GM19023 (cell line): Measurements from ENCODE around the gene P2RX1.
"Not testable (repeated sequence)": the region's sequence is repeated elsewhere in the genome, so short reads cannot be mapped to it uniquely, and the experiment has no call there.

Experiments used
- ATAC-seq: cut with Tn5 transposase; IDR thresholded peaks from one replicate; pipeline ENCODE4 v1.9.1; 2021; ENCODE audit warnings: mild to moderate bottlenecking, moderate library complexity; ENCODE audit not compliant: unreplicated experiment

Gene P2RX1

GRCh38 chr17:3952186-3952585 is 35.9 kb upstream of the P2RX1 start:
- ATAC-seq = no peak

DNA sequence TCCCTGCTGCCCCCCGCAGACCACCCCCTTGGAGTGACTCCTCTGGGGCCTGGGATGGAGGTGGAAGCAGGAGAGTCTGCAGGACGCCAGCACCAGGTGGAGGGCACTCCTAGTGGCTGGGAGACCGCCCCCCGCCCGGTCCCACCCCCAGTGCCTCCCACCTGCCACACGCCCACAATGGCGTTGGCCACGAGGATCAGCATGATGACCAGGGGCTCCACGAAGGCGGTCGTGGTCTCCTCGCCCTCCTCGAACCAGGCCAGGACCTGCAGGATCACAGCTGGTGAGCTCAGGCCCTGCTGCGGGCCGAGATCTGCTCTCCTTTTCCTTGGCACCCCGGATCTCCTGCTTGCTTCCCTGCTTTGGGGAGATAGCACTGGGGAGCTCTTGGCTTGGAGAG is 35.2 kb upstream of the P2RX1 start:
- ATAC-seq = no peak

GRCh38 chr17:3951003-3951402 is 34.7 kb upstream of the P2RX1 start:
- ATAC-seq = no peak

DNA sequence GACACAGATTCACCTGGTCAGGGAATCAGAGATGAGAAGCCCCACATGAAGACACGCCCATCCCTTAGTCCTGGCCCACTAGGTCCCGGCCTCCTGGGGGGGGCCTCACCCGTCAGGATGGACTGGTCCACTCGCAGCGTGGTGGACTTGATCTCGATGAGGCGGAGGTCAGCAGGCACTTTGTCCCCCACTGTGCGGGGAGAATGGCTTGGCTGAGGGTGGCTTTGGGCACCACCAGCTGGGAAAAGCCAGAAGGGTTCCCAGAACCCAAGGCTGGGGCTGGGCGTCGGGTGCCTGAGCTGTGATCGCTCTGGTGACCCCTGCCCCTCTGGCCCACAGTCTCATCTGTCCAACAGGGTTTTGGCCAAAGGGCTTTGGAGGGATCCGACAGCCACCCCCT is 34.3 kb upstream of the P2RX1 start:
- no peak for ATAC-seq

DNA sequence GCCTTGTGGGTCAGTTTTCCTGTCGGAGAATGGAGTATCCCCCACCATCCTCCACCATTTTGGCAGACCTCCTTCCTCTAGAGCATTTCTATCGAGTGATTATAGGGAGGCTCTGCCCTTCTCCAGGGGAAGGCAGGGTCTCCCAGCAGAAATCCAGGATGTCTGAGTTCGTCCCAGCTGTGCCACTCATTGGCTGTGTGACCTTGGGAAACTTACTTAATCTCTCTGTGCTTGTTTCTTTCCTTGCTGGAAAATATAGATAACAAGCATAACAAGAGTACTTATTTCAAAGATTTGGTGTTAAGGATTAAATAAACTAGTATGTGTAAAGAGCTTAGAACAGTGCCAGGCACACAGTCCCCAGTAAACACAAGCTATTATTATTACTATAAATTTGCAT is 33.2 kb upstream of the P2RX1 start:
- no peak for ATAC-seq

DNA sequence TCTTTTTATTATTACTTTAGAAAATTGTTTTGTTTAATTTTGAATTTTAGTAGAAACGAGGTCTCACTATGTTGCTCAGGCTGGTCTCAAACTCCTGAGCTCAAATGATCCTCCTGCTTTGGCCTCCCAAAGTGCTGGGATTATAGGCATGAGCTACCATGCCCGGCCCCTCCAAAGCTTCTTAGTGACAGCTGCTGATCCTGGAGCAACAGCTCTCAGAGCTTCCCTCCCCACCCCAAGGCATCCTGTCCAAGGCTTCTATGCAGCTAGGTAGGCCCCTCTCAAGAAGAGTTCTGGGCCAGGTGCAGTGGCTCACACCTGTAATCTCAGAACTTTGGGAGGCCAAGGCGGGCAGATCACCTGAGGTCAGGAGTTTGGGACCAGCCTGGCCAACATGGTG is 32.3 kb upstream of the P2RX1 start:
- not testable (repeated sequence) for ATAC-seq

- ATAC-seq = no peak
Measured at GRCh38 chr17:3947318-3947810, 31.1 kb upstream of the P2RX1 start.

- ATAC-seq = no peak
Measured at GRCh38 chr17:3946711-3947235, 30.5 kb upstream of the P2RX1 start.

- no peak for ATAC-seq
Measured at GRCh38 chr17:3944485-3945388, 28.5 kb upstream of the P2RX1 start.

DNA sequence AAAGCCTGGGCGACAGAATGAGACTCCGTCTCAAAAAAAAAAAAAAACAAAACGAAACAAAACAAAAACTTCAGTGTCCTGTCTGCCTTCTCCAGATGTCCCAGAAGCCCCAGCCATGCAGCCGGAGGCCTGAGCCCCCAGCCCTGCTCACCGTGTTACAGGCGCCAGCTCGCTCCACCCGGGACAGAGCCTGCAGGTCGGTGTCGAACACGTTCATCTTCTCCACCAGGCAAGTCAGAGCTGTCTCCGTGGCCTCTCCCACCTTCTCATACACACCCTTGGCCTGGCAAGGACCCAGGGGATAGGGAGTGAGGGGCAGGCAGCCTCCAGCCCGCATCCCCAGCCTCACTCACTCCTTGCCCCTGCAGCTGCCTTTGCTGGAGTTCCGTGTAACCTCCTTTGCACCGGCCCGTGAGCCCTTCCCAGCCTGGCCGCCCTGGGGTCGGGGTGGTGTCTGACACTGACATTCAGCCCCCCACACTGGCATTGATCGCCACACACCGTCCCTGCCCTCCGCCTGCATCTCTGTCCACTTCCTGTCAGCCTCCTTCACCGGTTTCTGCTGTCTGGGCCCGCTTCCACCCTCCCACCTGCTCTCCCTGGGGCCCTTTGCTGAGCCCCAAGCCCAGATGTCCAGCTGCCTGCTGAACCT is 27.1 kb upstream of the P2RX1 start:
- no peak for ATAC-seq

- ATAC-seq = no peak
Measured at GRCh38 chr17:3940965-3941698, 24.9 kb upstream of the P2RX1 start.

DNA sequence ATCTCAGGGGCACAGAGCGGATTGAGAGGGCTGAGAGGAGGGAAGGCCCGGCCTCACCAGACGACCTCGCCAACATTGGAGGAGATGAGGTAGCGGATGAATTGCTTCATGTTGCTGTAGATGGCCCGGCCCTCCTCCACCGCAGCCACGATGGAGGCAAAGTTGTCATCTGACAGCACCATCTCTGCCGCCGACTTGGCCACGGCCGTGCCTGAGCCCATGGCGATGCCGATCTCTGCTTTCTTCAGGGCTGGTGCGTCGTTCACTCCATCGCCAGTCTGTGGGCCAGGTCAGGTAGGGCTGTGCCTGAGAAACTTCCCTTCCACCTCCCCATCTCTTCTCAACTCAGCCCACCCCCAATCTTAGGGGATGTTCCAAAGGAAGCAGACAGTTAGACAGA is 21.1 kb upstream of the P2RX1 start:
- no peak for ATAC-seq

DNA sequence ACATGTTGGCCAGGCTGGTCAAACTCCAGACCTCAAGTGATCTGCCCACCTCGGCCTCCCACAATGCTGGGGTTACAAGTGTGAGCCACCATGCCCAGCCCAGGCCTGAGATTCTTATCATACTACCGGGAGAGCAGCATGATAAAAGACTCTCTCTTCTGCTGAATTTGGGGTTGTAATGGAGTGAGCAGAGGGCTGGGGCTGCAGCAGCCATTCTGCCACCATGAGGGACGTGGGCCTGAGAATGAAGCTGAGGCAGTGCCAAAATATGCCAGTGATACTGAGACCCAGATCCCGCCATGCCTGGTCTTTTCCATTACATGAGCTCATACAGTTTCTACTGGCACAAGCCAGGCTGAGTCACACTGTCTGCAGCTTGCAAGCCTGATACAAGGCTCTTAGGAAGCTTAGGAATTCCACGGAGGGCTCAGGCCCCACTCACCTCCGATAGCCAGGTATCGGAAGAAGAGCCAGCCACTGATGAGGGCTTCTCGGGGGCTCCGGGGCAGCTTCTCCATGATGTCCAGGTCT is 19.6 kb upstream of the P2RX1 start:
- ATAC-seq = no peak

GRCh38 chr17:3935140-3935542 is 18.9 kb upstream of the P2RX1 start:
- ATAC-seq = no peak

DNA sequence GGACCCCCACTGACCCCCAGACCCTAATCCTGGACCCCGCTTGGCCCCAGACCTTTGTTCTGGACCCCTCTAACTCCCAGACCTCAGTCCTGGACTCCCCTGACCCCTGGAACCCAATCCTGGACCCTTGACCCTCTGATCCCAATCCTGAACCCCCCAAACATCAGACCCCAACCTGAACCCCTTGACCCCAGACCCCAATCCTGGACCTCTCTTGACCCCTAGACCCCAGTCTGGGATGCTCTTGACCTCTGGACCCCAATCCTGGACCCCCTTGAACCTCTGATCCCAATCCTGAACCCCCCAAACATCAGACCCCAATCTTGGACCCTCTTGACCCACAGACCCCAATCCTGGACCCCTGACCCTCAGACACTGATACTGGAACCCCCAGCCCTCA is 13.5 kb upstream of the P2RX1 start:
- no peak for ATAC-seq

GRCh38 chr17:3929181-3929580 is 12.9 kb upstream of the P2RX1 start:
- no peak for ATAC-seq

DNA sequence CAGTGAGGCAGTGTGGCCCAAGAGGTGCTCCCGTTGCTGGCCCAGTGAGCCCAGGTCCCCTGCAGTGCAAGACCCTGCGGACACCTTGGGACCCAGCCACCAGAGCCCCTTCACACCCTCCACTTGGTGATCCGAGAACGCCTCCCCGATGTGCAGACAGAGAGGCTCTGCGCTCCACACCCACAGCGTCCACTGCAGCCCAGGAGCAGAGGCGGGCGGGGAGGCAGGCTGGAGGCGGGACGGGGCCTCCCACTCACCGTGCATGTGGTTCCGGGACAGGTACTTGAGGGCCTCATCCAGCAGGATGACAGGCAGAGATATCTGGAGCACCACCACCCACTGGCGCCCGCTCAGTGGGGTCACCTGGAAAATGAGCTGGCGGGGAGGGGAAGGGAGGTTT is 12.1 kb upstream of the P2RX1 start:
- ATAC-seq = no peak

DNA sequence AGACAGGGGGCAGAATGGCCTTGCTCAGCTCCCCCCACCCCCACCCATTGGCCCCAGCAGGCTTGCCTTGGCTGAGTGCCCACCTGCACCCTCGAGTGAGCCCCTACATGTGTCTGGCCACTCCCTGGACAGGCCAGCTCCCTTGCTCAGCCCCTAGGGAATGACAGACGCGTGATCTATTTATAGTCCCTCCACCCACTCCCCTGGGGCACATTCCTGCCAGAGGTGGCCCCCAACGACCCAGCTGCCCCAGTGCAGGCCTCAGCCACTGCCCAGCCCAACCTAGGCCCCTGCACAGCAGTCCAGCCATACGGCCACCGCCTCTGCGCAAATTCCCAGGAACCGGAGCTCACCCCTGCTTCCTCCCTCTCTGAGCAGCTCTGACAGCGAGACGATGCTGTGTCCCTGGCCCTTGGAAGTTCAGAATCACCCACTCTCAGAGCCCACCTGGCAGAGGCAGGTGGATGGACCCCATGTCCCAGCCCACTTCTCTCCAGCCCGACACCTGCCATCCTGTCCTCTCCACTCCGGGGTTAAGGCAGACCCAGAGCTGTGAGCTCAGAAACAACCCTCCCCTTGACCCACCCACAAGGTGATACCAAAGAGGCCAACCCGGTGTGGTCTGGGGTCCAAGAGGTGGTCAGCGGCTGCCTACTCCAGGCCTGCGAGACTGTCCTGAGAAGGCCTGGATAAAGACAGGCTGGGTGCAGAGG is 11.5 kb upstream of the P2RX1 start:
- ATAC-seq = no peak

GRCh38 chr17:3926860-3927627 is 10.8 kb upstream of the P2RX1 start:
- ATAC-seq = no peak
